Hepatic stellate cell (primary cell): ENCODE measurements around the gene TMEM91.
"Not testable (repeated sequence)": the region's sequence is repeated elsewhere in the genome, so short reads cannot be mapped to it uniquely, and the experiment has no call there.

Experiments
- DNase-seq: peaks from one replicate; pipeline ENCODE4 v3.0.0; 2011; ENCODE audit warnings: low spot score

Gene TMEM91

DNA sequence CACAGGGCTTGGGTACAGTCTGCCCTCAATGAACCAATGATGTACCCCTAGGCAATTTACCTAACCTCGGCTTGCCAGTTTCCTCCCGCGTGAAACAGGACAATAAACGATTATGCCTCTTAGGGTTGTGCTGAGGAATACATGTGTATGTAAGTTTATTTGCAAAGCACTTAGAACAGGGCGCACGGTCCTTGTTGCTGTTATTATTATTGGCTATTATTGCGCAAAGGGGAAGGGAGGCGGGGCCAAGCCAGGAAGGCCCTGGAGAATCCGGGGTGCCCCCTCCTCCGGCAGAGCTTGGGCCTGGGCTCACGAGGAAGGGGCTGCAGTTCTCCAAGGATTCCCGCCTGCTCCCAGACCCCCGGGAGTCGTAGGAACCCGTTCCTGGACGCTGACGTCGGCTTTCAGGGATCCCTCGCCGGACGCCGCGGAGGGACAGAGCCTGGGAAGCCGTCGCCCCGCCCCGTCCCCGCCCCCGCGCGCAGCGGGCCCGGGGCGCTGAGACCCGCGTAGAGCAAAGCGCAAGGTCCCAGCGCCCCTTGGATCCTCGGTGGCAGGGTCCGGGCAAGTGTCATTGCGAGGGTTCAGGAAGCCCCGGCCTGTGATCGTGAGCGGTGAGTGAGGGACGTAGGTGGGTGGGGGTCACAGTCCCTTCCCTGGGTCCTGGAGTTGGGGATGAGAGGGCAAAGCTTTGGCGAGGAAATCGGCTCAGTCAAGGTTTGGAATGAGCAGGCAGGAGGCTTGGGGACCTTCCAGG is at the start of gene TMEM91:
Gene TMEM91, plus strand, starts transcription at position 293 of the 757 bp plus-strand sequence. CDS start 1,777 bp downstream, outside the sequence.
- DNase-seq, result no peak

DNA sequence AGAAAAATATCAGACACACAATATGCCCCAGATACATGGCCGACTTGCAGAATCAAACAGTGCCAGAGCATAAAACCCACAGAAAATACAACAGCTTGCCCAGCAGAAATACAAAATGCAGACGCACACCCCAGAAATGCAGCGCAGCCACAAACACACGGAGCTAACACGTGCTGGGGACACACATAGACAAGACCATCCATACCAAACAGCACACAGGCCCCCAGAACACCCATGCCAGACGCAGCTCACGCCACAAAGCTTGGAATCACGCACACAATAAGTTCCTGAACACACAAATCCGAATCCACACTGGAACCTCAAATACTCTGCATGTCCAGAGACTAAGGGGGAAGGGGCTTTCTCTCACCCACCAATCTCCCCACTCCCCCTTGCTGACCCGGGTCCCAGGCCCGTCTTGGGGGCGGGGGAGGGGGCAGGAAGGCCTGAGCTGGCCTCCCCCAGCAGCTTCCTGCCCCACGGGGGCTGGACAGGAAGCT is 49.2 kb upstream of the TMEM91 start:
- no peak for DNase-seq

DNA sequence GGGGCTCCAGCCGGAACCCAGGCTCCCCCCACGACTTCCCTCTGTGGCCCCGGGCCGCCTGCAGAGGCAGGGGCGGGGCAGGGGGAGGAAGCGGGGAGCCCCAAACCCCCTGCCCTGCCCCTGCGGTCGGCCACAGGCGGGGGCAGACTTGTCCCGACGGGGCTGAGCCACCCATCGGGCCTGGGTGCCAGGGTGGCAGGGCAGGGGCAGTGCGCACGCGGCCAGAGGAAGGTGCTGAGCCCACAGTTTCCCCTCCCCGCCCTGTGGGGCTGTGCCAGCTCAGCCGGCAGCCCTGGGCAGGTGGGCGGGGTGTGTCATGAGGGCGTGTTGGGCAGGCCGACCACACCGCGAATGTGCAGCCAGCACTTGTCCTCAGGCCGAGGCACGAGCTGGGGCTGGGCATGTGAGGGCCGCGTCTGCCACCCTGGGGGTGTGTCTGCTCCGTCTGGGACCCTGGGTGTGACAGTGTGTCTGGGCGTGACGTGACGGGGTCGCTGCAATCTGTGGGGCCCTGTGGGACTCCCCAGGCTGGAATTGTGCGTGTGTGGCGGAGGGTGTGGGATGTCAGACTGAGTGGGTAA is 48.7 kb upstream of the TMEM91 start:
- DNase-seq, result no peak

DNA sequence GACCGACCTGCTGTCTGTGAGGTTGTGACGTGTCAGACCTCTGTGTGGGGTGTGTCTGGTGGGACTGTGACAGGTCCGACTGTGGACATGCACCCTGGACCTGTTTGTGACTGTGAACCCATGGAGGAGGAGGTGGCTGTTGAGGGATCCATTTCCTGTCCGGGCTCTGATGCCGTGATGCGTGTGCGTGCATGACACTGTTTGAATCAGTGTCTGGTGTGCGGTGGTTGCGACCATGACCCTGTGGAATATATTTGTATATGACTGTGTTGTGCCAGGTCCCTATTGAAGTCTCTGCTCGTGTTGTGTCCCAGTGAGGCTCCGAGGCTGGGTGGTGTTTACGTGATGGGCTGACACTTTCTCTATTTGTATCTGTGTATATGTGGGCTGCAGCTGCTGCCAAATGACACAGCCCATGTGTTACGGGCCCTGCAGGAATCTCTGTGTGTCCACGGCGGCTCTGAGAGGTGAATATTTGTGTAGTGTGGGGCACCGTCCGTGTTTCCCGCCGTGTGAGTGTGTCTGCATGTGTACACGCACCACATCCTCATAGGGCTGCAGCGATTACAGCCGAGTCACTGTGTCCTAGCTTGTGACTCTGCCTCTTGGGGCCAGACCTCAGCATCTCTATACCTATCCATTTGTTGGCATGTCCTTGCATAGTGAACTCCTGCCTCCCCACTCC is 48.0 kb upstream of the TMEM91 start:
- DNase-seq, result no peak

DNA sequence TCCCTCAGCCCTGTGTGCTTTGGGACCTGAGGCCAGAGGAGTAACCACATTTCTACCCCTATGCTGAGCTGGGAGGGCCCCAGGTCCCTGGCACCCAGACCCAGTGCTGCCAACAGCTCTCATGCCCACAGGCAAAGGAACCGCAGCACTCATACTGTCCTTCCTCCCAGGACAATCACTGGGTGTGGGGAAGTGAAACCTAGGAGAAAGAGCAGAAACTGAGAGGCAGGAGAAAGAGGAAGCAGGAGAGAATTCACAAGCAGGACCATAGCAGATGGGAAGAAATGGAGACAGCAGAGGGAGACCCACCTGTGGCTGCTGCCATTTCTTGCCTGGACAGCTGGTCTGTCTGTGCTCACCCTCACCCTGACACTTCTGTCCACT is 47.5 kb upstream of the TMEM91 start:
- DNase-seq, result no peak

DNA sequence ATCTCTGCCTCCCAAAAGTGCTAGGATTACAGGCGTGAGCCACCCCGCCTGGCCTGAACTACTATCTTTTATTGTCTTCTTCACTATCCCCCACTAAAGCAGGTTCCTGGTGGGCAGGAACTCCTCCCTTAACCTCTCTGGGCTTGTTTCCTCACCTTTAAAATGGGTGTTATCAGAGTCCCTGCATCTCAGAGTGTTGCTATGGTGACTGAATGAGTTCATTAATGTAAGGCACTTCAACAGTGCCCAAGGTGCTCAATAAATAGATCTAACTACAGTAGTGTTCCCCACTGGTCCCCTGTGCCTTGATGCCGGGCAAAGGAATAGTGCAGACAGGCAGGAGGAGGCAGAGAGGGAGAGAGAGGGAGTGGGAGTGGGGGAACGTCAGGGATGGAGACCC is 45.9 kb upstream of the TMEM91 start:
- DNase-seq, result no peak

DNA sequence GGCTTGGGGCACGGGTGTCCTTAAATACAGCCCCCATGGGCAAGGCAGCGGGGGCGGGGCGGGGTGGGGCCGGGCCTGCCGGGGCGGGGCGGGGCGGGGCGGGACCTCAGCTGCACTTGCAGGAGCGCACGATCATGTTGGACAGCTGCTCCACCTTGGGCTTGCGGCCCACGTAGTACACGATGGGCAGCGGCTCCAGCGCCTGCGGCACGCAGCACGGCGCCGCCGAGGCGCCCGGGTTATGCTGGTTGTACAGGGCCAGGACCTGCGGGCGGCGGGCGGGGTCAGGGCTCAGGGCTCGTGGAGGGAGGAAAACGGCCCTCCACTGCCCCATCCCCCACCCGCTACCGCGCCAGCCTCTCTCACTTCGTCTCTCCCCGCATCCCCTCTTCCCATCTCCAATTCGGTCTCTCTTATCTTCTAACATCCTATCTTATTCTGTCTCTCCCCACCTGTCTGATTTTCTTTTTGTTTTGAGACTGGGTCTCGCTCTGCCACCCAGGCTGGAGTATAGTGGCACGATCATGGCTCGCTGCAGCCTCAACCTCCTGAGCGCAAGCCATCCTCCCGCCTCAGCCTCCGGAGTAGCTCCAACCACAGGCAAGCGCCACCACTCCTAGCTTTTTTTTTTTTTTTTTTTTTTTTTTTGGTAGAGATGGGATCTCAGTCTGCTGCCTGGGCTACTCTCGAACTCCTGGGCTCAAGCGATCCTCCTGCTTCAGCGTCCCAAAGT is 45.2 kb upstream of the TMEM91 start:
- DNase-seq, result no peak

DNA sequence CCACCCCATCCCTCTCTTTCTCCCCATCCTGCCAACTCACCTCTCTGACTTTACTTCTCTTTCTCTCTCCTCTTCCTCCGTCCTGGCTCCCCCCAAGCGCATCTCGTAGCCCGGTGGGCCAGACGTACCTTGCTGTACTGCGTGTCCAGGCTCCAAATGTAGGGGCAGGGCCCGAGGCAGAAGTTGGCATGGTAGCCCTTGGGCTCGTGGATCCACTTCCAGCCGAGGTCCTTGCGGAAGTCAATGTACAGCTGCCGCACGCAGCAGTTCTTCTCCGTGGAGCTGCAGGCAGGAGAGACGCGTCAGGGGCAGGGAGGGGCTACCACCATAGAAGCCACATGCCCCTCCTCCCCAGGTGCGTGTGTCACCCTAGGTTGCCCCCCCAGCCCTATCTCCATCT is 44.3 kb upstream of the TMEM91 start:
- no peak for DNase-seq

DNA sequence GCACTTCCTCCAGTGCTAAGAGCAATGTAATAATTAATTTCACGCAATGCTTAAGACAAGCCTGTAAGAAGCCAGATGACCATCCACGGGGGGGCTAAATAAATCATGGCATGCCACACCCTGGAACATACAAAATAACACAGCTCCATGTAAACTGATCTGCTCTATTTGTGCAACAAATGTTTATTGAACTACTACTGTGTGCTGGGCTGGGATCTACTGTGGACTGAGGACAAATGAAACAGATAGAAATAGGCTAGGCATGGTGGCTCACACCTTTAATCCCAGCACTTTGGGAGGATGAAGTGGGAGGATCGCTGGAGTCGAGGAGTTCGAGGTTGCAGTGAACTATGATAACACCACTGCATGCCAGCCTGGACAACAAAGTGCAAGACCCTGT is 43.9 kb upstream of the TMEM91 start:
- no peak for DNase-seq

DNA sequence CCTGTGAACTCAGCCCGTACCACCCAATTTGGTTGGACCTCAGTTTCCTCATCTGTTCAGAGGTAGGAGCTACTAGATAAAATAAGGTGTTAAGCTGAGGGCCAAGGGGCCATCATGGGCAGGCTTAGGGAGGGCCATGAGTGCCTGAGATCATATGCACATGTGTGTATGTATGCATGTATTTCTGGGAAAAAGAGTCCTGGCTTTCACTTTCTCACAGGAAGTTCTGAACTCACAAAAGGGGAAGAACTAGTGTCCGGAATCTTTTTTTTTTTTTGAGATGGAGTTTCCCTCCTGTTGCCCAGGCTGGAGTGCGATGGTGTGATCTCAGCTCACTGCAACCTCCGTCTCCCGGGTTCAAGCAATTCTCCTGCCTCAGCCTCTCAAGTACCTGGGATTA is 41.5 kb upstream of the TMEM91 start:
- no peak for DNase-seq

DNA sequence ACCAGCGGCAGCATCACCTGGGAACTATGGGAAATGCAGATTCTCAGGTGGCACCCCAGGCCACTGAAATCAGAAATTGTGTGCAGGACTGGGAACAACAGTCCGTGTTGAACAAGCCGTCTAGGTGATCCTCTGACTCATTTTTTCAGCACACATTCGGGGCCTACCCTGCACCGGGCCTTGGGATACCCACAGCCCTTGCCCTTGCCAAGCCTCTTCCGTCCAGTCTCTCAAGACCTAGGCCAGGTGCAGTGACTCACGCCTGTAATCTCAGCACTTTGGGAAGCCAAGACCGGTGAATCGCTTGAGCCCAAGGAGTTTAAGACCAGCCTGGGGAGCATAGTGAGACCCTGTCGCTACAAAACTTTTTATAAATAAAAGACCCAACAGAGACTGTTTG is 40.9 kb upstream of the TMEM91 start:
- DNase-seq, result no peak

DNA sequence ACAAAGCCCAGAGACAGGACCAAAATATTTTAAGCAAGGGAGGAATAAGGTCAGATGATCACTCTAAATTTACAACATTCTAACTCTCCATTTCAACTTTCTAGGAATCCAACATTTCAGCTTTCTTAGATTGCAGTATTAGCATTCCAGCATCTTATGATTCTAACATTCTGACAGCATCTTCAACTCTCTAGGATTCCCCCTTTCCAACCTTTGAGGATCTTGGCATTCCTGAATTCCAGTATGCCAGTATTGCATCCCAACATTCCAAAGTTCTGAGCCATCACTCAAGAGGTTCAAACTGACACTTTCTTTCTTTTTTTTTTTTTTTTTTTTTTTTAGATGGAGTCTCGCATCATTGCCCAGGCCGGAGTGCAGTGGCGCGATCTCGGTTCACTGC is 36.4 kb upstream of the TMEM91 start:
- peak; percentile 78 for DNase-seq

DNA sequence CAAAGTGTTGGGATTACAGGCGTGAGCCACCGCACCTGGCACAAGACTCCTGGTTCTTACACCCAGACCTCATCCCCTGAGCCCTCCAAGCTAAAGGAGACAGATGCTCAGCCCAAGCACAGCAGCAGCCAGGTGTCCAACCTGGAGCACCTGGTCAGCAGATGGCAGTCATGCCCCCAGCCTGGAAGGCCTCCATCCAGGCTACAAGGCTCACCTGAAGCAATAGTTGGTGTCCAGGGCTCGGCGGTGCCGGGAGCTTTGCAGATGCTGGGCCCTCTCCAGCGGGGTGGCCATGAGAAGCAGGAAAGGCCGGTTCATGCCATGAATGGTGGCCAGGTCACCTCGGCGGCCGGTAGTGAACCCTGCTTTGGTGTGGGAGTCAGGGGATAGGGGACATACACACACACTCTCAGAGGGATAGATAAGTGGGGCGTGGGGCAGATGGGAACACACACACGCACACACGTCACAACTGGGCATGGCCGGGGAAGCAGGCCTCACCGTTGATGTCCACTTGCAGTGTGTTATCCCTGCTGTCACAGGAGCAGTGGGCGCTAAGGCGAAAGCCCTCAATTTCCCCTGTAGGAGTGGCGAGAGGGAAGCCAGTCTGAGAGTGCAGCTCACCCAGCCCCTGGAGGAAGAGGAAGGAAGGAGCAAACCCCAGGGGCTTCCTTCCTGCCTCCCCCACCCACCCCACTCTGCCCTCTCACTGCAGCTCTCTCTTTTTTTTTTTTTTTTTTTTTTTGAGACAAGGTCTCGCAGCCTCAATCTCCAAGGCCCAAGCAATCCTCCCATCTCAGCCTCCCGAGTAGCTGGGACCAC is 34.5 kb upstream of the TMEM91 start:
- no peak for DNase-seq

DNA sequence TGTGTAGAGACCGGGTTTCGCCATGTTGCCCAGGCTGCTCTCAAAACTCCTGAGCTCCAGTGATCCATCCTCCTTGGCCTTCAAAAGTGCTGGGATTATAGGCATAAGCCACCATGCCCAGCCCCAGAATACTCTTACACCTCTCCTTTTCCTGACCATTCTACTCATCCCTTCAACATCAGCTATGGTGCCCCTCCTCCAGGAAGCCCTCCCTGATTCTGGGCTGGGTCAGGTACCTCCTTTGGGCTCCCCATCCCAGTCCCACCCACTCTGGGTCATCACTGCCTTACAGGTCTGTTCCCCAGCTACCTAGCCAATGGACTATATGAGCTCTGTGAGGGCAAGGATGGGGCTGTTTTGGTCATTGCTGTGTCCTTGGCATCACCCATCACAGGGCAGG is 32.2 kb upstream of the TMEM91 start:
- DNase-seq, result no peak

DNA sequence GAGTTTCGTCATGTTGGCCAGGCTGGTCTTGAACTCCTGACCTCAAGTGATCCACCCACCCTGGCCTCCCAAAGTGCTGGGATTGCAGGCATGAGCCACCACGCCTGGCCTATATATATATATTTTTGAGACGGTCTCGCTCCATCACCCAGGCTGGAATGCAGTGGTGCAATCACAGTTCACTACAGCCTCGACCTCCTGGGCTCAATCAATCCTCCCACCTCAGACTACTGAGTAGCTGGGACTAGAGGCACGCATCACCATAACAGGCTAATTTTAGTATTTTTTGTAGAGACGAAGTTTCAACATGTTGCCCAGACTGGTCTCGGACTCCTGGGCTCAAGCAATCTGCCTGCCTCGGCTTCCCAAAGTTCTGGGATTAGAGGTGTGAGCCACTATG is 29.4 kb upstream of the TMEM91 start:
- DNase-seq, result not testable (repeated sequence)

DNA sequence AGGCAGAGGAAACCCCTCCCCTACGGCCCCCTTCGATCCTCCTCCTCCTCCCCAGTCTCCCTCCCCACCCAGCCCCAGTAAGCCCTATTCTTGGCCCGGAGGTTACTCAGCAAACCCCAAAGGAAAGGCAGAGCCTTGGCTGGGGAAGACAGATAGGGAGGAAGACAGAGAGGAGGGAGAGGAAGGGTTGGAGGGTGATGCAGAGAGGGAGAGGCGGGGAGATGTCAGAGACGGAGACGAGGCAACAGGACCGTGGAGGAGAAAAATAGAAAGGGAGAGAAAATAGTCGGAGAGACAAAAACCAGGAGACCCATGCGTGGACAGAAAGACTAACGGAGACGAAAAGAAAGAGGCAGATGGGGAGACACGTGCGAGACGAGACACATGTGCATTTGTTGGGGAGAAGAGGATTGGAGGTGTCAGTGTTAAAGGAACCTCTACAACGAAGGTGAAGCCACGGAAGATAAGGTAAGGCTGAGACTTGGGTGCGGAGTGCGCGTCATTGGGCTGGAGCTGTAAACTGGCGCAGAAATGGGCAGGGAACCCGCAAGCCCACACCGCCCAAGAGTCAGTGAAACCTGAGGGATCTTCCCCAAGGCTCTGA is 25.5 kb upstream of the TMEM91 start:
- no peak for DNase-seq

DNA sequence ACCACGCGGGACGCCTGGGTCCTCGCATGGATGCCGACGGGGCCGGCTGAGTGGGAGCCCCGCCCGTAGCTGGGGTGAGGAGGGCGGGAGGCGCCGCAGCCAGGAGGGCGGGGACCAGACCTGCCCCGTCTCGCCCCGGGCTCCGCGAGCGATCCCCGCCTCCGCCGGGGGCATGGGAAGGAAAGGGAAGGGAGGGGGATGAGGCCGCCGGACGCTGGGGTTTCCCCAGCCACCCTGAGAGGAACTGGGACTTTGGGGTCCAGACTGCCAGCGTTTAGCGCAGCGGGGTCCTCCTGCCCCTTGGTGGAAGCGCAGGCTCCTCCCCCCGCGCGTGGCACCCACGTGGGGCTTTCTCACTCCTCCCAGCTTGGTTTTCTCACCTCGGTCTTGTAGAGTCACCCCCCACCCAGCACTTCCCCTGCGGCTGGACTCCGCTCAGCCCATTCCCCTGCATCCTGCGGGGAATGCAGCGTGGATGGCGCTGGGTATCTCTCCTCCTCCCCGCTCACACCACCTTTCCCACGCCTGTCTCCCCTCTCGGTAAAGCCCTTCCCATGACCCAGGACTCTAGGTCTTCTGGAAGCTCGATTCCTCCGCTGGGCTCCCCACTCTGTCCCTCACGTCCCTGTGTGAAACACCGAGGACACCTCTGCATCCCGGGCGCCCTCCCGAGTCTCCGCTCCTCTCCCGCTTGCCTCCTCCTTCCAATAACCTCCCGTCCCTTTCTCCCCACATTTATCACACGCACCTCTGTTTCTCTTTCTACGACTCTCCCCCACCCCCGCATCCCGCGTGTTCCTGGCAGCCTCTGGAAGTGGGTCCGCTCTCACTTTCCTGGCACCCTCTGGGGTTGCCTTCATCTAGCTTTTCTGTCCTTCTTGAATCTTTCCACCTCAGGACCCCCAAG is 24.7 kb upstream of the TMEM91 start:
- peak; percentile 75 for DNase-seq

DNA sequence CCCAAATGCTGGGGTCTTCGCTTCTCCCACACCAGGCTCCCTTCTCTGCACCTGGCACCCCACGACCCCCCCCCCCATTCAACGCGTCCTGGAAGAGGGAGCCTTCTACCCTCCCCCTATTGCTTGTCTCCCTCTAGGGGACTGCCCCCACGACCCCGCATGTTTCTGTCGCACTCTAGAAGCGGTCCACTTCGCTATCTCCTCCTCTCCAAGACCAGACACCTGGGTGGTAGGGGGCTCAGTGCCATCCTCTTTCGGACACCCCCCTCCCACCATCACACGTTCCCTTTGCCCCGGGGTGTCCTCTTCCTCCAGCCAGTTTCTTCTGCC is 24.1 kb upstream of the TMEM91 start:
- no peak for DNase-seq

DNA sequence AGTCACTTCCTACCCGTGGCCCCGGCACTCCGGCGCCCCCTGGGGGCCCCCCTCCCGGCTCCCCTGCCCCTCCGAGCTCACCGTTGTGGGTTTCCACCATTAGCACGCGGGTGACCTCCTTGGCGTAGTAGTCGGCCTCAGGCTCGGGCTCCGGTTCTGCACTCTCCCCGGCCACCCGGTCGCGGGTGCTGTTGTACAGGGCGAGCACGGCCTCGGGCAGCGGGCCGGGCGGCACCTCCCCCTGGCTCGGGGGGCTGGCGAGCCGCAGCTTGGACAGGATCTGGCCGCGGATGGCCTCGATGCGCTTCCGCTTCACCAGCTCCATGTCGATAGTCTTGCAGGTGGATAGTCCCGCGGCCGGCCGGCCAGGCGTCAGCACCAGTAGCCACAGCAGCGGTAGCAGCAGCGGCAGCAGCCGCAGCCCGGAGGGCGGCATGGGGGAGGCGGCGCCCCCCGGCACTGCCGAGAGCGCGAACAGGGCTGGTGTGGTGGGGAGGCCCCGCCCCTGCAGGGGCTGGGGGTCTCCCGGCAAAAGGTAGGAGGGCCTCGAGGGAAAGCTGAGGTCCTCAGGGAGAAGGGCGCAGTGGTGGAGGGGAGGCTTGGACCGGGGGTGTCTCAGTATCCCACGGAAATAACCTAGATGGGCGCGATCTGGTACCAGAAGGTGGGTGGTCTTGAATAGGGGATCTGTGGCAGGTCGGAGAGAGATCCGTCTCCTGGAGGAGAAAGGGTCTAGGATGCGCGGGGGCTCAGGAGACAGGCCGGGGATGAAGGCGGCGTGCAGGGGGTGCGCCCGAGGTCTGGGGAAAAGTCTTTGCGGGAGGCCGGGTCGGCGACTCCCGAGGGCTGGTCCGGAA is 23.5 kb upstream of the TMEM91 start:
- peak; percentile 69 for DNase-seq
